ENCODE data around the gene IL25.

Gene IL25

DNA sequence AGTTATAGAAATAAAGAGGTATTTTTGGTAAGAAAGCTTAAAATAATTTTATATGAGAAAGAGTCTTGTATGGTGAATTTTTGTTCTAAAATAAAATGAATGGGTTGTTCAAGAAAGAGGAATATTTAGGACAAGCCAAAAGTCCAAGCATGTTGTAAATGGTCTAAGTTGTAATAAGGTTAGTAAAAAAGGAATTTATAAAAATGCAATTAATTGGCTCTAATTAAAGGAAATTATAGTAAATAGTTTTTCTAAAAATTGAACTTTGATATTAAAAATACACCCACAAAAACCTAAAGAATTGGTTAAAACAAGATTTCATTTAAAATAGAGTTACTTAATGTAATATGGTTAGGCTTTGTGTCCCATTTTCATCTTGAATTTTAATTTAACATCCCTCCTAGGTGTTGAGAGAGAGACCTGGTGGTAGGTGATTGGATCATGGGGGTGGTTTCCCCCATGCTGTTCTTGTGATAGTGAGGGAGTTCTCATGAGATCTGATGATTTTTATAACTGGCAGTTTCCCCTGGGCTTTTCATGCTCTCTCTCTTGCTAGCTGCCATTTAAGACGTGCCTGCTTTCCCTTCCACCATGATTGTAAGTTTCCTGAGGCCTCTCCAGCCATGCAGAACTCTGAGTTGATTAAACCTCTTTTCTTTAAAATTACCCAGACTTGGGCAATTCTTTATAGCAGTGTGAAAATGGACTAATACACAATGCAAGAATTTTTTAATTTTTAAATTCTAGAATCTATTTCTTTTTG, 32.9 kb upstream of the IL25 start:
- no peaks in the 10 kb centered on the region for H3K9me3 ChIP-seq (ENCODE audit: low read depth, low read length)
- TF ChIP-seq EZH2 (IDR thresholded peaks at IDR 0.05) (no peak), POLR2AphosphoS5 (IDR thresholded peaks at IDR 0.05; ENCODE audit: borderline replicate concordance, low read depth, low read length) (no peak), FOXP2 (optimal IDR thresholded peaks at IDR 0.05; ENCODE audit: control extremely low read depth, extremely low read length, insufficient read depth) (no peak)
- H3K27ac ChIP-seq, result no peak overlapping the region

GRCh38 chr14:23344481-23344880, 28.1 kb upstream of the IL25 start:
- no peaks in the 10 kb centered on the region for H3K36me3 ChIP-seq (ENCODE audit: insufficient read depth, low read length)
- no peak overlapping the region for H3K4me3 ChIP-seq
- no peak for DNase-seq (ENCODE audit: low read depth, low spot score)
- H3K27ac ChIP-seq, result no peak overlapping the region
- no peak for TF ChIP-seq POLR2AphosphoS5 (IDR thresholded peaks at IDR 0.05; ENCODE audit: borderline replicate concordance, low read depth, low read length)
- TF ChIP-seq EZH2 (IDR thresholded peaks at IDR 0.05), result no peak
- TF ChIP-seq FOXP2 (optimal IDR thresholded peaks at IDR 0.05; ENCODE audit: control extremely low read depth, extremely low read length, insufficient read depth), result no peak
- H3K9ac ChIP-seq (ENCODE audit: insufficient read length), result no peak overlapping the region
- no peaks in the 10 kb centered on the region for H3K9me3 ChIP-seq (ENCODE audit: low read depth, low read length)

More for the DNA sequence above, 32.9 kb upstream of the IL25 start:
- H3K9ac ChIP-seq (ENCODE audit: insufficient read length), result no peak overlapping the region
- H3K4me3 ChIP-seq, result no peak overlapping the region
- H3K36me3 ChIP-seq (ENCODE audit: insufficient read depth, low read length), result no peaks in the 10 kb centered on the region
- DNase-seq (ENCODE audit: low read depth, low spot score), result no peak

GRCh38 chr14:23345987-23346692, 26.5 kb upstream of the IL25 start:
- no peak overlapping the region for H3K27ac ChIP-seq
- no peak for DNase-seq (ENCODE audit: low read depth, low spot score)

DNA sequence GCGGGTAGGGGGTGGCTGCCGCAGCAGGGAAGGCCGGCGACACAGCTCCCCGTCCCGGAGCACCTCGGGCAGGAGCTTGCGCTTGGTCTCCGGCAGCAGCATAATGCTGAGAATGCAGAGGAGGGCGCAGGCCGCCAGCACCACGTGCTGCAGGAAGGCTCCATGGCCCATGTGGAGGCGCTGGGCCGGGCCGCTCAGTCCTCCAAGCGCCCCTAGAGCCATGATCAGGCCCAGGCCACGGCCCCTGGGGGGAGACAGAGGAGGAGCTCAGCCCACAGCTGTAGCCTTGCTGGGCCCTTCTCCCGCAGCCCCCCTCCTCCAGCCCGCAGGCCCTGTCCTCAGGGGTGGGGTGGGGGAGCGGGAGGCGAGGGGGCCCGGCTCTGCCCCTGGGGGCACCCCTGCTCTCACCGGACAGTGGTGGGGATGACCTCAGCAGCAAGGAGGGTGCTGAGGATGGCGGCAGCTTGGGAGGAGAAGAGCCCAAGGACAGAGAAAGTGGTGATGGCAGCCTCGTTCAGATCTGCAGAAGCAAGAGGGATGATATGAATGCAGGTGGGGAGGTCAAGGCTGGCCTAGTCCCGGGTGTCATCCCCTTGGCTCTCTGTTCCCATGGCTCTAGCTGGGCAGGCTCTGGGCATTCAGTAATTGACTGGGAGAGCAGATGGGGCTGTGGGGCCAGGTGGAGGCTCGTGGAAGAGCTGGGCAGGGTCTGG, 25.8 kb upstream of the IL25 start:
- no peak overlapping the region for H3K9ac ChIP-seq (ENCODE audit: insufficient read length)
- no peak for TF ChIP-seq FOXP2 (optimal IDR thresholded peaks at IDR 0.05; ENCODE audit: control extremely low read depth, extremely low read length, insufficient read depth)
- TF ChIP-seq EZH2 (IDR thresholded peaks at IDR 0.05), result no peak
- TF ChIP-seq POLR2AphosphoS5 (IDR thresholded peaks at IDR 0.05; ENCODE audit: borderline replicate concordance, low read depth, low read length), result no peak
- no peak for DNase-seq (ENCODE audit: low read depth, low spot score)
- no peaks in the 10 kb centered on the region for H3K36me3 ChIP-seq (ENCODE audit: insufficient read depth, low read length)
- no peak overlapping the region for H3K4me3 ChIP-seq
- H3K9me3 ChIP-seq (ENCODE audit: low read depth, low read length), result no peaks in the 10 kb centered on the region
- H3K27ac ChIP-seq, result no peak overlapping the region

More at GRCh38 chr14:23345987-23346692, 26.5 kb upstream of the IL25 start:
- Histone ChIP-seq H3K9me3 (ENCODE audit: low read depth, low read length) (no peaks in the 10 kb centered on the region), H3K36me3 (ENCODE audit: insufficient read depth, low read length) (no peaks in the 10 kb centered on the region), H3K4me3 (no peak overlapping the region), H3K9ac (ENCODE audit: insufficient read length) (no peak overlapping the region)
- no peak for TF ChIP-seq EZH2 (IDR thresholded peaks at IDR 0.05)
- no peak for TF ChIP-seq POLR2AphosphoS5 (IDR thresholded peaks at IDR 0.05; ENCODE audit: borderline replicate concordance, low read depth, low read length)
- no peak for TF ChIP-seq FOXP2 (optimal IDR thresholded peaks at IDR 0.05; ENCODE audit: control extremely low read depth, extremely low read length, insufficient read depth)

GRCh38 chr14:23347406-23348296, 25.0 kb upstream of the IL25 start:
- Histone ChIP-seq H3K36me3 (ENCODE audit: insufficient read depth, low read length) (no peaks in the 10 kb centered on the region), H3K9me3 (ENCODE audit: low read depth, low read length) (no peaks in the 10 kb centered on the region), H3K27ac (no peak overlapping the region), H3K9ac (ENCODE audit: insufficient read length) (no peak overlapping the region), H3K4me3 (no peak overlapping the region)
- TF ChIP-seq EZH2 (IDR thresholded peaks at IDR 0.05), result no peak
- TF ChIP-seq FOXP2 (optimal IDR thresholded peaks at IDR 0.05; ENCODE audit: control extremely low read depth, extremely low read length, insufficient read depth), result no peak
- TF ChIP-seq POLR2AphosphoS5 (IDR thresholded peaks at IDR 0.05; ENCODE audit: borderline replicate concordance, low read depth, low read length), result no peak
- no peak for DNase-seq (ENCODE audit: low read depth, low spot score)

DNA sequence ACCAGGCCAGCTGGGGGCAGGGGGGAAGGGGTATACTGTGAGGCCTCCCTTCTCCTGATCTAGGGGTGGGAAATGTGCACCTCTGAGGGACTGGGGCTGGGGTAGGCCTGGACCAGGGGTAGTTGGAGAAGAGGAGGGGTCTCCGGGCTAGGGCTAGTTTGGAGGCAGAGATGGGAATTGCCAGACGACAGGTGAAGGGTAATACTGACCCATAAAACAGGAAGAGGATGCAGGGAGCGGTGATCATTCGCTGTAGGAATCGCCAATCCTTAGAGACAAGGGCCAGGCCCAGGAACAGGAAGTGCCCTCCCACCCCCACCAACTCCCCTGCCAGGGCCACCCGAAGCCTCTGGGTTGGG, 24.3 kb upstream of the IL25 start:
- no peaks in the 10 kb centered on the region for H3K9me3 ChIP-seq (ENCODE audit: low read depth, low read length)
- no peak for TF ChIP-seq FOXP2 (optimal IDR thresholded peaks at IDR 0.05; ENCODE audit: control extremely low read depth, extremely low read length, insufficient read depth)
- no peak for TF ChIP-seq EZH2 (IDR thresholded peaks at IDR 0.05)
- TF ChIP-seq POLR2AphosphoS5 (IDR thresholded peaks at IDR 0.05; ENCODE audit: borderline replicate concordance, low read depth, low read length), result no peak
- no peak overlapping the region for H3K4me3 ChIP-seq
- no peaks in the 10 kb centered on the region for H3K36me3 ChIP-seq (ENCODE audit: insufficient read depth, low read length)
- no peak overlapping the region for H3K27ac ChIP-seq
- no peak overlapping the region for H3K9ac ChIP-seq (ENCODE audit: insufficient read length)
- DNase-seq (ENCODE audit: low read depth, low spot score), result no peak

GRCh38 chr14:23349156-23349845, 23.3 kb upstream of the IL25 start:
- DNase-seq (ENCODE audit: low read depth, low spot score), result no peak
- H3K9ac ChIP-seq (ENCODE audit: insufficient read length), result no peak overlapping the region
- no peaks in the 10 kb centered on the region for H3K36me3 ChIP-seq (ENCODE audit: insufficient read depth, low read length)
- no peak for TF ChIP-seq EZH2 (IDR thresholded peaks at IDR 0.05)
- TF ChIP-seq POLR2AphosphoS5 (IDR thresholded peaks at IDR 0.05; ENCODE audit: borderline replicate concordance, low read depth, low read length), result no peak
- TF ChIP-seq FOXP2 (optimal IDR thresholded peaks at IDR 0.05; ENCODE audit: control extremely low read depth, extremely low read length, insufficient read depth), result no peak
- H3K4me3 ChIP-seq, result no peak overlapping the region
- H3K27ac ChIP-seq, result no peak overlapping the region
- H3K9me3 ChIP-seq (ENCODE audit: low read depth, low read length), result no peaks in the 10 kb centered on the region

Measured in SK-N-MC (cell line).